ENCODE measurements around the gene SLIT1.

Gene SLIT1

GRCh38 chr10:97000487-97001182 lies 185.1 kb downstream of the SLIT1 start:
- no peak for DNase-seq (ENCODE audit: low read depth)

- no peak for DNase-seq (ENCODE audit: low read depth)
Observed at GRCh38 chr10:96999987-97000386, 185.8 kb downstream of the SLIT1 start.

GRCh38 chr10:96999337-96999736 lies 186.4 kb downstream of the SLIT1 start:
- no peak for DNase-seq (ENCODE audit: low read depth)

GRCh38 chr10:96998329-96998888 lies 187.3 kb downstream of the SLIT1 start:
- peak; percentile 26 for DNase-seq (ENCODE audit: low read depth)

- no peak for DNase-seq (ENCODE audit: low read depth)
Observed at GRCh38 chr10:96996275-96996965, 189.3 kb downstream of the SLIT1 start.

- DNase-seq (ENCODE audit: low read depth), result no peak
Observed at GRCh38 chr10:96995851-96996250, 189.9 kb downstream of the SLIT1 start.

- no peak for DNase-seq (ENCODE audit: low read depth)
Observed at GRCh38 chr10:96992721-96993120, 193.0 kb downstream of the SLIT1 start.

- DNase-seq (ENCODE audit: low read depth), result peak; percentile 16
Observed at GRCh38 chr10:96991313-96991841, 194.4 kb downstream of the SLIT1 start.

GRCh38 chr10:96988426-96988825 lies 197.3 kb downstream of the SLIT1 start:
- no peak for DNase-seq (ENCODE audit: low read depth)

GRCh38 chr10:96987842-96988175 lies 197.9 kb downstream of the SLIT1 start:
- no peak for DNase-seq (ENCODE audit: low read depth)

GRCh38 chr10:96987141-96987841 lies 198.5 kb downstream of the SLIT1 start:
- no peak for DNase-seq (ENCODE audit: low read depth)

GRCh38 chr10:96986200-96986856 lies 199.4 kb downstream of the SLIT1 start:
- DNase-seq (ENCODE audit: low read depth), result no peak

- DNase-seq (ENCODE audit: low read depth), result no peak
Observed at GRCh38 chr10:96984541-96985131, 201.1 kb downstream of the SLIT1 start.

- no peak for DNase-seq (ENCODE audit: low read depth)
Observed at GRCh38 chr10:96982149-96982930, 203.4 kb downstream of the SLIT1 start.

- no peak for DNase-seq (ENCODE audit: low read depth)
Observed at GRCh38 chr10:96978621-96979154, 207.1 kb downstream of the SLIT1 start.

GRCh38 chr10:96975136-96975535 lies 210.6 kb downstream of the SLIT1 start:
- no peak for DNase-seq (ENCODE audit: low read depth)

- DNase-seq (ENCODE audit: low read depth), result peak; percentile 18
Observed at GRCh38 chr10:96973809-96974747, 211.7 kb downstream of the SLIT1 start.

GRCh38 chr10:96972264-96972663 lies 213.5 kb downstream of the SLIT1 start:
- DNase-seq (ENCODE audit: low read depth), result no peak

- DNase-seq (ENCODE audit: low read depth), result no peak
Observed at GRCh38 chr10:96971324-96971723, 214.4 kb downstream of the SLIT1 start.
